MCF 10A (cell line): ENCODE results near the gene PHF21A. TPM values are rescaled to one million over a fixed set of nuclear protein-coding genes. Genes with fewer than 3 reads are reported as not detected.

Experiments
- BruUV-seq: library from RNA; stranded (reverse); fragments of 400-500 nt; replicated peaks from 2 replicates; lab custom pipeline; 2021; lab: Mats Ljungman, UMichigan
- CTCF ChIA-PET: fragments of 300-600 bp; sonication (Branson Sonifier 250); formaldehyde crosslinking; extraction: SDS; loops from one replicate; lab custom pipeline; 2021; ENCODE audit warnings: antibody characterized with exemption, inconsistent platforms; lab: Yijun Ruan, JAX
- POLR2A ChIA-PET: fragments of 300-600, 350-650 bp; sonication (Branson Sonifier 250); formaldehyde crosslinking; extraction: SDS; loops from one replicate; lab custom pipeline; 2020; ENCODE audit warnings: antibody characterized with exemption, inconsistent platforms; lab: Yijun Ruan, JAX
- DNase-seq: peaks from one replicate; pipeline ENCODE4 v3.0.0-alpha.2; 2018; ENCODE audit not compliant: unreplicated experiment
- H3K27ac Mint-ChIP-seq: one replicate; pipeline ENCODE4 v1.8.0; 2022; ENCODE audit warnings: mild to moderate bottlenecking, low read depth, mixed read lengths; ENCODE audit not compliant: unreplicated experiment
- H3K27me3 Mint-ChIP-seq: one replicate; pipeline ENCODE4 v1.8.0; 2022; ENCODE audit warnings: mixed read lengths; ENCODE audit not compliant: insufficient read depth, unreplicated experiment
- H3K36me3 Mint-ChIP-seq: one replicate; pipeline ENCODE4 v1.8.0; 2022; ENCODE audit warnings: mild to moderate bottlenecking, moderate library complexity, mixed read lengths; ENCODE audit not compliant: insufficient read depth, unreplicated experiment
- H3K4me1 Mint-ChIP-seq: one replicate; pipeline ENCODE4 v1.8.0; 2022; ENCODE audit warnings: mixed read lengths; ENCODE audit not compliant: insufficient read depth, unreplicated experiment
- H3K4me3 Mint-ChIP-seq: one replicate; pipeline ENCODE4 v1.8.0; 2022; ENCODE audit warnings: mild to moderate bottlenecking, moderate library complexity, mixed read lengths; ENCODE audit not compliant: unreplicated experiment
- H3K9me3 Mint-ChIP-seq: one replicate; pipeline ENCODE4 v1.8.0; 2022; ENCODE audit warnings: mixed read lengths; ENCODE audit not compliant: unreplicated experiment
- CTCF ChIP-seq: fragments of 200-600 bp; IDR thresholded peaks from one replicate; pipeline ENCODE4 v1.8.0; 2022; ENCODE audit warnings: antibody characterized with exemption, mild to moderate bottlenecking; ENCODE audit not compliant: unreplicated experiment
- intact Hi-C: fragments of 100-400 bp; cut with micrococcal nuclease; formaldehyde crosslinking; loops from 2 replicates; pipeline ENCODE4 v1.14.1; 2022
- total RNA-seq: library from RNA; stranded (reverse); gene quantifications from 2 replicates; pipeline ENCODE4 v1.2.3, GENCODE V29; 2022

PHF21A gene
- total RNA-seq, 1 experiment from 2014 or later: 37.6 TPM

- Mint-ChIP-seq H3K4me1 (no peaks in the 10 kb centered on the region), H3K36me3 (no peaks in the 10 kb centered on the region), H3K4me3 (no peak overlapping the region), H3K27me3 (no peaks in the 10 kb centered on the region), H3K27ac (no peak overlapping the region), H3K9me3 (no peaks in the 10 kb centered on the region)
- TF ChIP-seq CTCF: no peak
- POLR2A ChIA-PET: no interaction called here
- BruUV-seq: no TSS peak
- DNase-seq: no peak
- CTCF ChIA-PET: no interaction called here
- intact Hi-C loops: no loop called here
Measured at GRCh38 chr11:46144741-46145140, 23.5 kb upstream of the PHF21A start.

DNA sequence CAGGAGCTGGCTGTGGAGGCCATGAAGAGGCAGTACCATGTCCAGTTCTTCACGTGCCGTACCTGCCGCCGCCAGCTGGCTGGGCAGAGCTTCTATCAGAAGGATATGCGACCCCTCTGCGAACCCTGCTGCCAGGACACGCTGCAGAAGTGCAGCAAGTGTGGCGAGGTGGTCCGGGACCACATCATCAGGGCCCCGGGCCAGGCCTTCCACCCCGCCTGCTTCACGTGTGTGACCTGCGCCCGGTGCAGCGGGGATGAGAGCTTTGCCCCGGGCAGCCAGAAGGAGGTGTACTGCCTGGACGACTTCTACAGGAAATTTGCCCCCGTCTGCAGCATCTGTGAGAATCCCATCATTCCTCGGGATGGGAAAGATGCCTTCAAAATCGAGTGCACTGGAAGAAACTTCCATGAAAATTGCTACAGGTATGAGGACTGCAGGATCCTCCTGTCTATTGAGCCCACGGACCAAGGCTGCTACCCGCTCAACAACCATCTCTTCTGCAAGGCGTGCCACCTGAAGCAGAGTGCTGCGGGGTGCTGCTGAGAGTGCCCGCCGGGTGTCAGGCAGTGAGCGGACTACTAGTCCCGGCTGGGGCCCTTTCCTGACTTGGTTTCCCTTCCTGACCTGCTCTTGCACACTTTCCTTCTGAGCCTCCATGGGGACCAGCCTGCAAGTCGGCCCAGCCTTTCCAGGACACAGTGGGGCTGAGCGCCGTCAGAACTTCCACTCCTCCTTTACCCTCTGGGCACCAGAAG, 22.0 kb upstream of the PHF21A start:
- ChIA-PET CTCF (interaction anchor here (0.8 to 1.3 kb wide), 2 partner anchors 18 to 178 kb away, joined by 3 read pairs; no protein-coding TSS in a partner anchor), POLR2A (no interaction called here)
- DNase-seq: no peak
- Mint-ChIP-seq H3K4me1 (no peaks in the 10 kb centered on the region), H3K4me3 (no peak overlapping the region), H3K27me3 (no peaks in the 10 kb centered on the region), H3K36me3 (no peaks in the 10 kb centered on the region), H3K27ac (no peak overlapping the region), H3K9me3 (no peaks in the 10 kb centered on the region)
- no TSS peak for BruUV-seq
- intact Hi-C loops: no loop called here
- TF ChIP-seq CTCF: no peak

GRCh38 chr11:46142561-46142960, 21.3 kb upstream of the PHF21A start:
- no TSS peak for BruUV-seq
- no peaks in the 10 kb centered on the region for H3K36me3 Mint-ChIP-seq
- TF ChIP-seq CTCF: no peak
- H3K4me1 Mint-ChIP-seq: no peaks in the 10 kb centered on the region
- no peak overlapping the region for H3K4me3 Mint-ChIP-seq
- no peaks in the 10 kb centered on the region for H3K27me3 Mint-ChIP-seq
- no peaks in the 10 kb centered on the region for H3K9me3 Mint-ChIP-seq
- DNase-seq: no peak
- intact Hi-C loops: no loop called here
- CTCF ChIA-PET: interaction anchor here (0.8 to 1.3 kb wide), 2 partner anchors 18 to 178 kb away, joined by 3 read pairs; no protein-coding TSS in a partner anchor
- H3K27ac Mint-ChIP-seq: no peak overlapping the region
- POLR2A ChIA-PET: no interaction called here

- no peaks in the 10 kb centered on the region for H3K27me3 Mint-ChIP-seq
- no peaks in the 10 kb centered on the region for H3K9me3 Mint-ChIP-seq
- no peak overlapping the region for H3K27ac Mint-ChIP-seq
- no peak overlapping the region for H3K4me3 Mint-ChIP-seq
- ChIA-PET POLR2A (no interaction called here), CTCF (interaction anchor here (0.6 kb wide), 1 partner anchor 44 kb away, joined by 3 read pairs; no protein-coding TSS in a partner anchor)
- H3K36me3 Mint-ChIP-seq: no peaks in the 10 kb centered on the region
- BruUV-seq: no TSS peak
- DNase-seq: no peak
- TF ChIP-seq CTCF: no peak
- intact Hi-C loops: no loop called here
- no peaks in the 10 kb centered on the region for H3K4me1 Mint-ChIP-seq
Measured at GRCh38 chr11:46141597-46141996, 20.3 kb upstream of the PHF21A start.
